Subcutaneous adipose tissue (tissue), 4 donors: ENCODE results near the gene GAN. TPM values are rescaled to one million over a fixed set of nuclear protein-coding genes. Genes with fewer than 3 reads are reported as not detected.

Source experiments
- CTCF ChIP-seq: fragments of 450-650 bp; IDR thresholded peaks from one replicate; pipeline ENCODE4 v1.5.1; 2016; ENCODE audit warnings: low read depth, mild to moderate bottlenecking, control low read depth, antibody characterized with exemption, moderate library complexity
- total RNA-seq, 4 donors: library from RNA; depleted of rRNA; stranded (reverse); fragments of >200 nt; gene quantifications; one replicate each; pipeline ENCODE4 v1.1.0, GENCODE V29; 2016

Gene GAN
- total RNA-seq, 4 donors from 2014 or later, result 7.5 to 9.5 (median 9.4) TPM

DNA sequence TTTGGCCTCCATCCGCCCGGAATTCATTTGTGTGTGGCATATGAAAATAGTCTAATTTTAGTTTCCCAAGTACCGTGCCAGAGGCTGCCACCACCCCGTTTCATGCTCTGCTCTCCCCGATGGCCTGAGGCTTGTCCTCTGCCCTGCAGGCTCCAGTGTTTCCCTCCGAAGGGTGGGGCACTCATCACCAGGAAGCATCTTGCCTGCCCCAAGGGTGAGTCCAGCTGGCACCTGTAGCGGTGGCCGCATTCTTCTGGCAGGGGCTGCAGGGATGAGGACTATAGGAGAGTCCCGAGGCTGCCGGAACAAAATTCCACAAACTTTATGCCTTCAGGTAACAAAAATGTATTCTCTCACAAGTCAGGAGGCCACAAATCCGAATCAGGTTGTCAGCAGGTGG lies 106.8 kb downstream of the GAN start:
- TF ChIP-seq CTCF, result no peak

GRCh38 chr16:81424771-81425170 lies 110.0 kb downstream of the GAN start:
- TF ChIP-seq CTCF, result no peak

- no peak for TF ChIP-seq CTCF
These were observed 112.5 kb downstream of the GAN start for GRCh38 chr16:81427219-81427618.

GRCh38 chr16:81429045-81429521 lies 114.3 kb downstream of the GAN start:
- TF ChIP-seq CTCF, result no peak

- no peak for TF ChIP-seq CTCF
These were observed 117.0 kb downstream of the GAN start for GRCh38 chr16:81431554-81432353.

DNA sequence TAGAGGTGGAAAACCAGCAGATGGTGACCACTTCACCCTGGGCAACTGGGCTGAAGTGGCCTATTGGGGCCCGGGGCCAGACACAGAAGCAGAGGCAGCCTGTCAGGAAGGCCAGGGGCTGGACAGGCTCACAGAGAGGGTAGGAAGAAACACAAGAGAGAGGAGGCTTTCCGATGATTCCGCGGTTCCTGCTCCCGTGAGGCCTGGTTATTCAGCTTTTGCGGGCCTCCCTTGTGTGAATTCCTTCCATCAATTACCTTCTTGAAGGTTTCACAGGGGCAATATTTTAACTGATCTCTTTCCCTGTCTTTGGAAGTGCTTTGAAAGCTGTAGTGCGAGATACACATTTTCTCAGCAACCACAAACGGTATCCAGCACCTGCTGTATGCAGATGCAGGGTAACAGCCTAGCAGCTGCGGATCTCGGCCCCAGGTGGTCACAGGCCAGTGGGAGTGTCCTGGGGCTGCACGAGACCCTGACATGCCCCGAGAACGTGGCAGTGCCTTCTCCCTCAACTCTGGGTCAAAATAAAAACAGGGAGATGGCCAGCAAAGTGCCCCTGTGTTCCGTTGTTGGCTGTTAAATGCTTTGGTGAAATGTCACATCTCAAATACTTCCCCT lies 118.3 kb downstream of the GAN start:
- TF ChIP-seq CTCF, result no peak

DNA sequence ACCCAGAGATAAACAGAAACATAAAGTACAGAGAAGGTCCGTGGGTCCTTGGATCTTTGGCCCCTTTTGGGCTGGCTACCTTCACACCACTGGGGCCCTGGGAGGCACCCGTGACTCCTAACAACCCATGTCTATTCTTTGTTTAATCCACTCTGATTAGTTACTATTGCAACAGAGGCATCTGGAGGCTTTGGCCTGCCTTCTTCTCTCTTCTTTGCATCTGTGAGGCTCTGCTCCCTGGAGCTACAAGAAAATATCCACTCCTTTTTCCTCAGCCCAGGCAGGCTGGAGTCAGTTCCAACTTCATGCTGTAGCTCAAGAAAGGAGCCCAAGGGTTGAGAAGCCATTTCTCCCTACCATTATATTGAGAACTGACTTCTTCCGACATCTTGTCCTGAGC lies 120.3 kb downstream of the GAN start:
- no peak for TF ChIP-seq CTCF
